ENCODE data around the gene ZDHHC5.

DNA sequence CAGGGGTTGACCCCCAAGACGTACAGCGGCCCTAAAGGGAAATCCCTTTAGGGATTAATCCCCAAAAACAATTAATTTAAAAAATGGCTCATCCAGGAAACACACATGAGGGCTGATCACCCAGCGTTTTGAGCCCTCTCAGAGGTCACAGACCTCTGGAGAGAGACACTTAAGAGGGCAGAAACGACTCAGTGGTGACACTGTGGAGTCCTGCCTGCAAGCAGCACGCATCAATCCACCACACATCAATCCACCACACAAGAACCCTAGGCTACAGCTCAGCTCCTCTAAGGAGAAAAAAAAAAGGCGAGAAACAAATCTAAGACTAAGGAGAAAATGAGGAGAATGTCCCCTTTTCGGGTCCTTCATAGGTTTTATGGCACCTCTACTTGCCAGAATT is 60.9 kb downstream of the ZDHHC5 start:
- TF ChIP-seq POLR2A (IDR thresholded peaks at IDR 0.05; ENCODE audit: low read length) (no peak), GATA1 (IDR thresholded peaks at IDR 0.05; ENCODE audit: low read depth, low read length) (no peak)

Measured in erythroblast (primary cell).